ENCODE measurements around the gene TSPAN1.
"Not testable (repeated sequence)": the region's sequence is repeated elsewhere in the genome, so short reads cannot be mapped to it uniquely, and the experiment has no call there.

TSPAN1 gene

DNA sequence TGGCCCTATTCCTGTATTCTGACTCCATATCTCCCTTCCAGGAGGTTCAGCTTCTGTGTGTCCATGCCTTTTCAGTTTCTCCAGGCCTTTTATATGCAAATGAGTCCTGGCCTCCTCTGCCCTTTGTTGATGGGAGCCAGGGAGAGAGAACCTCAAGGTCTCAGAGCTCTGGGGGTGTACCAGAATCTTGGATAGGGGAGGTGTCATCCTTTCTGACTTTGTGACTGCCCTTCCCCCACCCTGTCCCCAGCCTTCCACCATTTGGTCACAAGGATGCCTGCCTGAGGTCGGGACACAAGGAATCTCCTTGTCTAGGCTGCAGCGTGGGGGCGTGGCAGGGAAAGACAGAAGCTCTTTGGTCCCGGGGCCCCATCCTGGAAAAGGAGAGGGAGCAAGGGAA, 46.9 kb downstream of the TSPAN1 start:
- Histone ChIP-seq H3K4me1 (no peaks in the 10 kb centered on the region), H3K4me3 (ENCODE audit: low read depth, low read length) (no peak overlapping the region), H3K36me3 (no peaks in the 10 kb centered on the region), H3K9me3 (no peaks in the 10 kb centered on the region), H3K27me3 (no peaks in the 10 kb centered on the region)
- no peak for DNase-seq
- TF ChIP-seq, protein P1, sequence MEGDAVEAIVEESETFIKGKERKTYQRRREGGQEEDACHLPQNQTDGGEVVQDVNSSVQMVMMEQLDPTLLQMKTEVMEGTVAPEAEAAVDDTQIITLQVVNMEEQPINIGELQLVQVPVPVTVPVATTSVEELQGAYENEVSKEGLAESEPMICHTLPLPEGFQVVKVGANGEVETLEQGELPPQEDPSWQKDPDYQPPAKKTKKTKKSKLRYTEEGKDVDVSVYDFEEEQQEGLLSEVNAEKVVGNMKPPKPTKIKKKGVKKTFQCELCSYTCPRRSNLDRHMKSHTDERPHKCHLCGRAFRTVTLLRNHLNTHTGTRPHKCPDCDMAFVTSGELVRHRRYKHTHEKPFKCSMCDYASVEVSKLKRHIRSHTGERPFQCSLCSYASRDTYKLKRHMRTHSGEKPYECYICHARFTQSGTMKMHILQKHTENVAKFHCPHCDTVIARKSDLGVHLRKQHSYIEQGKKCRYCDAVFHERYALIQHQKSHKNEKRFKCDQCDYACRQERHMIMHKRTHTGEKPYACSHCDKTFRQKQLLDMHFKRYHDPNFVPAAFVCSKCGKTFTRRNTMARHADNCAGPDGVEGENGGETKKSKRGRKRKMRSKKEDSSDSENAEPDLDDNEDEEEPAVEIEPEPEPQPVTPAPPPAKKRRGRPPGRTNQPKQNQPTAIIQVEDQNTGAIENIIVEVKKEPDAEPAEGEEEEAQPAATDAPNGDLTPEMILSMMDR (IDR thresholded peaks at IDR 0.05; ENCODE audit: low read depth, low read length): no peak

DNA sequence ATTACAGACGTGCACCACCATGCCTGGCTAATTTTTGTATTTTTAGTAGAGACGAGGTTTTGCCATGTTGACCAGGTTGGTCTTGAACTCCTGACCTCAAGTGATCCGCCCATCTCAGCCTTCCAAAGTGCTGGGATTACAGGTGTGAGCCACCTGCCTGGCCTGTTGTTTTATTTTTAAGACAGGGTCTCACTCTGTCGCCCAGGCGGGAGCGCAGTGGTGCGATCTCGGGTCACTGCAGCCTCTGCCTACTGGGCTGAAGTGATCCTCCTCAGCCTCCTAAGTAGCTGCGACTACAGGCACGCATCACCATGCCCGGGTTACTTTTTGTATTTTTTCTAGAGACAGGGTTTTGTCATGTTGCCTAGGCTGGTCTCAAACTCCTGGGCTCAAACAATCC, 48.2 kb downstream of the TSPAN1 start:
- H3K4me1 ChIP-seq; DNase-seq; H3K27me3 ChIP-seq; H3K36me3 ChIP-seq; H3K9me3 ChIP-seq; H3K4me3 ChIP-seq (ENCODE audit: low read depth, low read length): not testable (repeated sequence)

DNA sequence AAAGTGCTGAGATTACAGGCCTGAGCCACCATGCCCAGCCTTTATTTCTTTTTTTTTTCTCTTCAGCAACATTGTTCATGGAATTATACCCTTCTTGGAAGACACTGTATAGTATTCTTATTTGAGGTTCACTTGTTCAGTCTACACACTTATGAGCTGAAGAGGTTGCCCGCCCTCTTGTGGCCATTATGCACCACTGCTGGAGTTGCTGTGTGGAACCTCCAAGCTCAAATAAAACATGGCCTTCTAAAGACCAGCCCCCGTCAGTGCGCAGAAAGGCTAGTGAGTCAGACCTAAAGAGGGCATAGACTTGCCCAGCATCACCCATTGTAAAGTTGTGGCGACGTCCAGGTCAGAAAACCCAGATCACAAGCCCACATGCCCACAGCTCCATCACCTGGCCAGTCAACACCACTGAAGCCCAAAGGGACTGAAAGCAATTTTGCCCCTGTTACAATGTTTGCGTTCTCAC, 48.6 kb downstream of the TSPAN1 start:
- DNase-seq: peak; percentile 46
- Histone ChIP-seq H3K9me3 (no peaks in the 10 kb centered on the region), H3K4me1 (no peaks in the 10 kb centered on the region), H3K36me3 (no peaks in the 10 kb centered on the region), H3K4me3 (ENCODE audit: low read depth, low read length) (no peak overlapping the region), H3K27me3 (no peaks in the 10 kb centered on the region)
- TF ChIP-seq, protein P1 (IDR thresholded peaks at IDR 0.05; ENCODE audit: low read depth, low read length): peak; percentile 82

- H3K4me3 ChIP-seq (ENCODE audit: low read depth, low read length): no peak overlapping the region
- H3K4me1 ChIP-seq: no peaks in the 10 kb centered on the region
- no peaks in the 10 kb centered on the region for H3K9me3 ChIP-seq
- TF ChIP-seq, protein P1 (IDR thresholded peaks at IDR 0.05; ENCODE audit: low read depth, low read length): no peak
- no peaks in the 10 kb centered on the region for H3K36me3 ChIP-seq
- DNase-seq: no peak
- H3K27me3 ChIP-seq: no peaks in the 10 kb centered on the region
Measured at GRCh38 chr1:46224966-46225365, 50.1 kb downstream of the TSPAN1 start.

DNA sequence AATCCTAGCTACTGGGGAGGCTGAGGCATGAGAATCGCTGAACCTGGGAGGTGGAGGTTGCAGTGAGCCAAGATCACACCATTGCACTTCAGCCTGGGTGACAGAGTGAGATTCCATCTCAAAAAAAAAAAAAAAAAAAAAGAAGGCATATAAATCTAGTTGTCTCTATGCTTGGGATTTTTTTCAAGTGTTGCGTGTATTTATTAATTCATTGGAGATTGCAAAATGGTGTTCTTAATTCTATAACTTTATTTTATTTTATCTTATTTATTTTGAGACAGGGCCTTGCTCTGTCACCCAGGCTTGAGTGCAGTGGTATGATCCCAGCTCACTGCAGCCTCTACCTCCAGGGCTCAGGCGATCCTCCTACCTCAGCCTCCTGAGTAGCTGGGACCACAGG, 56.3 kb downstream of the TSPAN1 start:
- not testable (repeated sequence) for DNase-seq

More for the DNA sequence above, 56.3 kb downstream of the TSPAN1 start:
- not testable (repeated sequence) for H3K27me3 ChIP-seq; H3K36me3 ChIP-seq; H3K9me3 ChIP-seq; H3K4me1 ChIP-seq; H3K4me3 ChIP-seq (ENCODE audit: low read depth, low read length)

Data from BE2C (cell line).